Measurements from ENCODE around the gene DOCK1.

The DOCK1 gene

GRCh38 chr10:127470911-127471310, 565.7 kb downstream of the DOCK1 start:
- H3K9ac ChIP-seq (ENCODE audit: low read depth, low read length), result no peak overlapping the region
- no peak overlapping the region for H3K27ac ChIP-seq (ENCODE audit: low read length)
- H3K9me3 ChIP-seq (ENCODE audit: insufficient read depth, low read depth, low read length), result no peaks in the 10 kb centered on the region
- H3K4me1 ChIP-seq (ENCODE audit: insufficient read depth, low read length), result no peaks in the 10 kb centered on the region
- no peaks in the 10 kb centered on the region for H3K27me3 ChIP-seq (ENCODE audit: insufficient read depth, low read length)
- H3K36me3 ChIP-seq (ENCODE audit: insufficient read depth, low read depth, low read length), result no peaks in the 10 kb centered on the region
- H3K4me3 ChIP-seq (ENCODE audit: low read length), result no peak overlapping the region

GRCh38 chr10:127472976-127473375, 567.7 kb downstream of the DOCK1 start:
- no peaks in the 10 kb centered on the region for H3K9me3 ChIP-seq (ENCODE audit: insufficient read depth, low read depth, low read length)
- no peaks in the 10 kb centered on the region for H3K27me3 ChIP-seq (ENCODE audit: insufficient read depth, low read length)
- no peak overlapping the region for H3K9ac ChIP-seq (ENCODE audit: low read depth, low read length)
- no peak overlapping the region for H3K4me3 ChIP-seq (ENCODE audit: low read length)
- H3K4me1 ChIP-seq (ENCODE audit: insufficient read depth, low read length), result no peaks in the 10 kb centered on the region
- H3K27ac ChIP-seq (ENCODE audit: low read length), result no peak overlapping the region
- no peaks in the 10 kb centered on the region for H3K36me3 ChIP-seq (ENCODE audit: insufficient read depth, low read depth, low read length)

GRCh38 chr10:127474501-127474900, 569.3 kb downstream of the DOCK1 start:
- no peaks in the 10 kb centered on the region for H3K9me3 ChIP-seq (ENCODE audit: insufficient read depth, low read depth, low read length)
- no peak overlapping the region for H3K27ac ChIP-seq (ENCODE audit: low read length)
- no peaks in the 10 kb centered on the region for H3K27me3 ChIP-seq (ENCODE audit: insufficient read depth, low read length)

GRCh38 chr10:127485153-127485857, 580.1 kb downstream of the DOCK1 start:
- H3K36me3 ChIP-seq (ENCODE audit: insufficient read depth, low read depth, low read length), result no peaks in the 10 kb centered on the region
- no peaks in the 10 kb centered on the region for H3K9me3 ChIP-seq (ENCODE audit: insufficient read depth, low read depth, low read length)
- no peak overlapping the region for H3K4me3 ChIP-seq (ENCODE audit: low read length)
- H3K4me1 ChIP-seq (ENCODE audit: insufficient read depth, low read length), result peaks cover 10% of the 10 kb centered on the region; the same call in 1 of the 2 replicates
- H3K27me3 ChIP-seq (ENCODE audit: insufficient read depth, low read length), result no peaks in the 10 kb centered on the region
- H3K27ac ChIP-seq (ENCODE audit: low read length), result no peak overlapping the region
- H3K9ac ChIP-seq (ENCODE audit: low read depth, low read length), result no peak overlapping the region

More at GRCh38 chr10:127474501-127474900, 569.3 kb downstream of the DOCK1 start:
- no peaks in the 10 kb centered on the region for H3K36me3 ChIP-seq (ENCODE audit: insufficient read depth, low read depth, low read length)
- H3K4me3 ChIP-seq (ENCODE audit: low read length), result no peak overlapping the region
- no peak overlapping the region for H3K9ac ChIP-seq (ENCODE audit: low read depth, low read length)
- no peaks in the 10 kb centered on the region for H3K4me1 ChIP-seq (ENCODE audit: insufficient read depth, low read length)

- Histone ChIP-seq H3K4me1 (ENCODE audit: insufficient read depth, low read length) (peaks cover 10% of the 10 kb centered on the region; the same call in 1 of the 2 replicates), H3K9ac (ENCODE audit: low read depth, low read length) (no peak overlapping the region), H3K36me3 (ENCODE audit: insufficient read depth, low read depth, low read length) (no peaks in the 10 kb centered on the region), H3K9me3 (ENCODE audit: insufficient read depth, low read depth, low read length) (no peaks in the 10 kb centered on the region), H3K27ac (ENCODE audit: low read length) (no peak overlapping the region), H3K4me3 (ENCODE audit: low read length) (no peak overlapping the region), H3K27me3 (ENCODE audit: insufficient read depth, low read length) (no peaks in the 10 kb centered on the region)
Measured at GRCh38 chr10:127486355-127486754, 581.1 kb downstream of the DOCK1 start.

- no peaks in the 10 kb centered on the region for H3K4me1 ChIP-seq (ENCODE audit: insufficient read depth, low read length)
- H3K27ac ChIP-seq (ENCODE audit: low read length), result no peak overlapping the region
- H3K27me3 ChIP-seq (ENCODE audit: insufficient read depth, low read length), result no peaks in the 10 kb centered on the region
- no peaks in the 10 kb centered on the region for H3K9me3 ChIP-seq (ENCODE audit: insufficient read depth, low read depth, low read length)
- no peaks in the 10 kb centered on the region for H3K36me3 ChIP-seq (ENCODE audit: insufficient read depth, low read depth, low read length)
- no peak overlapping the region for H3K9ac ChIP-seq (ENCODE audit: low read depth, low read length)
- no peak overlapping the region for H3K4me3 ChIP-seq (ENCODE audit: low read length)
Measured at GRCh38 chr10:127492607-127493250, 587.5 kb downstream of the DOCK1 start.

GRCh38 chr10:127496035-127496434, 590.8 kb downstream of the DOCK1 start:
- H3K36me3 ChIP-seq (ENCODE audit: insufficient read depth, low read depth, low read length), result no peaks in the 10 kb centered on the region
- H3K9ac ChIP-seq (ENCODE audit: low read depth, low read length), result no peak overlapping the region
- no peak overlapping the region for H3K27ac ChIP-seq (ENCODE audit: low read length)
- H3K4me1 ChIP-seq (ENCODE audit: insufficient read depth, low read length), result no peaks in the 10 kb centered on the region
- H3K4me3 ChIP-seq (ENCODE audit: low read length), result no peak overlapping the region
- no peaks in the 10 kb centered on the region for H3K9me3 ChIP-seq (ENCODE audit: insufficient read depth, low read depth, low read length)
- no peaks in the 10 kb centered on the region for H3K27me3 ChIP-seq (ENCODE audit: insufficient read depth, low read length)

- Histone ChIP-seq H3K9me3 (ENCODE audit: insufficient read depth, low read depth, low read length) (no peaks in the 10 kb centered on the region), H3K4me1 (ENCODE audit: insufficient read depth, low read length) (no peaks in the 10 kb centered on the region), H3K36me3 (ENCODE audit: insufficient read depth, low read depth, low read length) (no peaks in the 10 kb centered on the region), H3K9ac (ENCODE audit: low read depth, low read length) (no peak overlapping the region), H3K4me3 (ENCODE audit: low read length) (no peak overlapping the region), H3K27me3 (ENCODE audit: insufficient read depth, low read length) (no peaks in the 10 kb centered on the region), H3K27ac (ENCODE audit: low read length) (no peak overlapping the region)
Measured at GRCh38 chr10:127497685-127498084, 592.5 kb downstream of the DOCK1 start.

GRCh38 chr10:127498087-127498486, 592.9 kb downstream of the DOCK1 start:
- Histone ChIP-seq H3K4me1 (ENCODE audit: insufficient read depth, low read length) (no peaks in the 10 kb centered on the region), H3K36me3 (ENCODE audit: insufficient read depth, low read depth, low read length) (no peaks in the 10 kb centered on the region), H3K27ac (ENCODE audit: low read length) (no peak overlapping the region), H3K9me3 (ENCODE audit: insufficient read depth, low read depth, low read length) (no peaks in the 10 kb centered on the region), H3K4me3 (ENCODE audit: low read length) (no peak overlapping the region), H3K27me3 (ENCODE audit: insufficient read depth, low read length) (no peaks in the 10 kb centered on the region), H3K9ac (ENCODE audit: low read depth, low read length) (no peak overlapping the region)

GRCh38 chr10:127500127-127500526, 594.9 kb downstream of the DOCK1 start:
- no peak overlapping the region for H3K27ac ChIP-seq (ENCODE audit: low read length)
- no peak overlapping the region for H3K4me3 ChIP-seq (ENCODE audit: low read length)
- H3K9ac ChIP-seq (ENCODE audit: low read depth, low read length), result no peak overlapping the region
- H3K27me3 ChIP-seq (ENCODE audit: insufficient read depth, low read length), result no peaks in the 10 kb centered on the region
- H3K36me3 ChIP-seq (ENCODE audit: insufficient read depth, low read depth, low read length), result no peaks in the 10 kb centered on the region
- H3K4me1 ChIP-seq (ENCODE audit: insufficient read depth, low read length), result no peaks in the 10 kb centered on the region; the same call in 1 of the 2 replicates
- H3K9me3 ChIP-seq (ENCODE audit: insufficient read depth, low read depth, low read length), result no peaks in the 10 kb centered on the region

Measured in iPS-20b (cell line).